SK-N-SH (cell line): ENCODE measurements around the gene EML5.

Source experiments
- EP300 ChIP-seq, 2 experiments: IDR thresholded peaks; 2 replicates each; pipeline versions ENCODE4 v1.4.0 to v1.6.1; 2012; ENCODE audit warnings: borderline replicate concordance in 1 of 2, low read depth in 1 of 2, low read length in 1 of 2
- GABPA ChIP-seq: IDR thresholded peaks from 2 replicates; pipeline ENCODE4 v1.4.0; 2012; ENCODE audit warnings: low read depth, mild to moderate bottlenecking
- NRF1 ChIP-seq: IDR thresholded peaks from 2 replicates; pipeline ENCODE4 v1.6.1; 2012; ENCODE audit warnings: low read depth, mild to moderate bottlenecking, low read length
- POLR2AphosphoS5 ChIP-seq: IDR thresholded peaks from 2 replicates; pipeline ENCODE4 v1.6.1; 2012; ENCODE audit warnings: low read depth, low read length
- SIN3A ChIP-seq: IDR thresholded peaks from 2 replicates; pipeline ENCODE4 v1.6.1; 2012; ENCODE audit warnings: low read depth, mild to moderate bottlenecking, low read length, moderate library complexity, borderline replicate concordance
- SMC3 ChIP-seq: IDR thresholded peaks from 2 replicates; pipeline ENCODE4 v1.6.1; 2012; ENCODE audit warnings: low read depth, low read length, improper control_type of control experiment
- TF ChIP-seq, protein P1 (sequence below): fragments of 200-600 bp; sonication (generic); IDR thresholded peaks from 2 replicates; pipeline ENCODE4 v1.6.1; 2017; ENCODE audit warnings: antibody characterized with exemption, mild to moderate bottlenecking, moderate library complexity

DNA sequence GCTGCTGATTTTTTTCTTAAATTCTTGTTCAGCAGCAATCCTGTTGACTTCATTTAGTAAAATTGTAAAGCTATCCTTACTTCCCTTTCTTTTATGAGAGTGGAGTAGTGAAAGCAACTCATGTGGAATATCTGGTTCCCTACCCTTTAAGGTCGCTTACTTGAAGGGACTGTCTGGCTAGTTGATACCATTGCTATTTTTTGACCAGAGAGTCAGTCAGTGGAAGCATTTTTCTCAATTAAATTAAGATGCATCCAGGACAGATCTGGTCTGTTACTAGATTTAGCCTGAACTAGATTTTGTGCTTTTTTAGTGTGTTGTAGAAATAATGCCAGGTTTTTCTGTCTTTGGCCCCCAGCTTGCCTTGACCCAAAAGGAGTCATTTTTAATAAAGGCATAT, 49.7 kb upstream of the EML5 start:
- TF ChIP-seq, protein P1, sequence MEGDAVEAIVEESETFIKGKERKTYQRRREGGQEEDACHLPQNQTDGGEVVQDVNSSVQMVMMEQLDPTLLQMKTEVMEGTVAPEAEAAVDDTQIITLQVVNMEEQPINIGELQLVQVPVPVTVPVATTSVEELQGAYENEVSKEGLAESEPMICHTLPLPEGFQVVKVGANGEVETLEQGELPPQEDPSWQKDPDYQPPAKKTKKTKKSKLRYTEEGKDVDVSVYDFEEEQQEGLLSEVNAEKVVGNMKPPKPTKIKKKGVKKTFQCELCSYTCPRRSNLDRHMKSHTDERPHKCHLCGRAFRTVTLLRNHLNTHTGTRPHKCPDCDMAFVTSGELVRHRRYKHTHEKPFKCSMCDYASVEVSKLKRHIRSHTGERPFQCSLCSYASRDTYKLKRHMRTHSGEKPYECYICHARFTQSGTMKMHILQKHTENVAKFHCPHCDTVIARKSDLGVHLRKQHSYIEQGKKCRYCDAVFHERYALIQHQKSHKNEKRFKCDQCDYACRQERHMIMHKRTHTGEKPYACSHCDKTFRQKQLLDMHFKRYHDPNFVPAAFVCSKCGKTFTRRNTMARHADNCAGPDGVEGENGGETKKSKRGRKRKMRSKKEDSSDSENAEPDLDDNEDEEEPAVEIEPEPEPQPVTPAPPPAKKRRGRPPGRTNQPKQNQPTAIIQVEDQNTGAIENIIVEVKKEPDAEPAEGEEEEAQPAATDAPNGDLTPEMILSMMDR = no peak
- TF ChIP-seq SIN3A = no peak
- no peak for TF ChIP-seq GABPA
- TF ChIP-seq NRF1 = no peak
- TF ChIP-seq POLR2AphosphoS5 = no peak
- no peak for TF ChIP-seq SMC3
- TF ChIP-seq EP300 (IDR thresholded peaks at IDR 0.05; ENCODE audit: borderline replicate concordance in 1 of 2, low read depth in 1 of 2, low read length in 1 of 2) = no peak
